ENCODE data around the gene BTK.
"Not testable (repeated sequence)": the region's sequence is repeated elsewhere in the genome, so short reads cannot be mapped to it uniquely, and the experiment has no call there.

BTK gene

GRCh38 chrX:101337776-101338271 lies 48.2 kb downstream of the BTK start:
- DNase-seq (ENCODE audit: low read depth) = no peak

GRCh38 chrX:101334310-101334709 lies 51.7 kb downstream of the BTK start:
- not testable (repeated sequence) for DNase-seq (ENCODE audit: low read depth)

- DNase-seq (ENCODE audit: low read depth) = not testable (repeated sequence)
These were observed 59.4 kb downstream of the BTK start for GRCh38 chrX:101326600-101326999.

- DNase-seq (ENCODE audit: low read depth) = no peak
These were observed 82.2 kb downstream of the BTK start for GRCh38 chrX:101303790-101304189.
